Activated naive CD8-positive, alpha-beta T cell treated with anti-CD3 and anti-CD28 coated beads for 36 hours (primary cell): Measurements from ENCODE around the gene PALD1. TPM values are rescaled to one million over a fixed set of nuclear protein-coding genes. Genes with fewer than 3 reads are reported as not detected.

Experiments used
- DNase-seq: peaks from one replicate; pipeline ENCODE4 v3.0.0; 2021
- H3K27ac Mint-ChIP-seq: one replicate; pipeline ENCODE4 v1.8.0; 2022; ENCODE audit warnings: mild to moderate bottlenecking, moderate library complexity, mixed read lengths
- H3K27me3 Mint-ChIP-seq: one replicate; pipeline ENCODE4 v1.8.0; 2022; ENCODE audit warnings: mild to moderate bottlenecking, mixed read lengths
- H3K36me3 Mint-ChIP-seq: one replicate; pipeline ENCODE4 v1.8.0; 2021; ENCODE audit warnings: mild to moderate bottlenecking, mixed read lengths
- H3K4me1 Mint-ChIP-seq: one replicate; pipeline ENCODE4 v1.8.0; 2021; ENCODE audit warnings: mixed read lengths
- H3K4me3 Mint-ChIP-seq: one replicate; pipeline ENCODE4 v1.8.0; 2022; ENCODE audit warnings: mild to moderate bottlenecking, moderate library complexity, mixed read lengths
- H3K9me3 Mint-ChIP-seq: one replicate; pipeline ENCODE4 v1.8.0; 2022; ENCODE audit warnings: mixed read lengths
- total RNA-seq, 2 experiments: library from RNA; stranded (reverse); gene quantifications; one replicate each; pipeline ENCODE4 v1.2.3, GENCODE V29; 2021

Gene PALD1
- total RNA-seq, 2 experiments from 2014 or later: 2.7 to 3.1 TPM

- no peaks in the 10 kb centered on the region for H3K4me1 Mint-ChIP-seq
- no peak overlapping the region for H3K4me3 Mint-ChIP-seq
- H3K27ac Mint-ChIP-seq: no peak overlapping the region
- H3K9me3 Mint-ChIP-seq: no peaks in the 10 kb centered on the region
- no peaks in the 10 kb centered on the region for H3K36me3 Mint-ChIP-seq
- no peaks in the 10 kb centered on the region for H3K27me3 Mint-ChIP-seq
- DNase-seq: no peak
Observed at GRCh38 chr10:70528741-70529362, 50.3 kb downstream of the PALD1 start.

- H3K4me1 Mint-ChIP-seq: no peaks in the 10 kb centered on the region
- H3K27ac Mint-ChIP-seq: no peak overlapping the region
- H3K27me3 Mint-ChIP-seq: no peaks in the 10 kb centered on the region
- no peak for DNase-seq
- no peak overlapping the region for H3K4me3 Mint-ChIP-seq
- no peaks in the 10 kb centered on the region for H3K36me3 Mint-ChIP-seq
- no peaks in the 10 kb centered on the region for H3K9me3 Mint-ChIP-seq
Observed at GRCh38 chr10:70529848-70530247, 51.3 kb downstream of the PALD1 start.

GRCh38 chr10:70530315-70530714 is 51.7 kb downstream of the PALD1 start:
- DNase-seq: no peak
- Mint-ChIP-seq H3K4me3 (no peak overlapping the region), H3K27ac (no peak overlapping the region), H3K36me3 (no peaks in the 10 kb centered on the region), H3K9me3 (no peaks in the 10 kb centered on the region), H3K27me3 (no peaks in the 10 kb centered on the region), H3K4me1 (no peaks in the 10 kb centered on the region)

DNA sequence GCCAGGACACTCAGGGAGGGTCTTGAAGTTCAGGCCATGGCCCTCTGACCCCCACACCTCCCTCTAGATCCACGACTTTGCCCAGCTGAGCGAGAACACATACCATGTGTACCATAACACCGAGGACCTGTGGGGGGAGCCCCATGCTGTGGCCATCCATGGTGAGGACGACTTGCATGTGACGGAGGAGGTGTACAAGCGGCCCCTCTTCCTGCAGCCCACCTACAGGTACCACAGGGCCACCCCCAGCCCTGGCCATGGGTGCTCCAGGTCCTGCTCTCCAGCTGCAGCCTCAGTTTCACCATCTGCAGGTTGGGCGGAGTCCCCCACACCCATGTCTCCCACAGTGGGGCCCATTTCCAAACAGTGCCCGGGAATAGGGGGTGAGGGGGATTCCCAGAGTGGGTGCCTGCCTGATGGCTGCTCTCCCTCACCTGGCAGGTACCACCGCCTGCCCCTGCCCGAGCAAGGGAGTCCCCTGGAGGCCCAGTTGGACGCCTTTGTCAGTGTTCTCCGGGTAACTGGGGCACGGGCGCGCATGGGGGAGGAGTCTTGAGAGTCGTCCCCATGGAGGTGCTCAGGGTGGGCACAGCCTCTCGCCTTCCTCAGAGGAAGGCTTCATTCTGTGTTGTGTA is 54.1 kb downstream of the PALD1 start:
- Mint-ChIP-seq H3K4me1 (no peaks in the 10 kb centered on the region), H3K36me3 (no peaks in the 10 kb centered on the region), H3K27me3 (no peaks in the 10 kb centered on the region), H3K4me3 (no peak overlapping the region), H3K9me3 (no peaks in the 10 kb centered on the region), H3K27ac (no peak overlapping the region)
- DNase-seq: no peak

DNA sequence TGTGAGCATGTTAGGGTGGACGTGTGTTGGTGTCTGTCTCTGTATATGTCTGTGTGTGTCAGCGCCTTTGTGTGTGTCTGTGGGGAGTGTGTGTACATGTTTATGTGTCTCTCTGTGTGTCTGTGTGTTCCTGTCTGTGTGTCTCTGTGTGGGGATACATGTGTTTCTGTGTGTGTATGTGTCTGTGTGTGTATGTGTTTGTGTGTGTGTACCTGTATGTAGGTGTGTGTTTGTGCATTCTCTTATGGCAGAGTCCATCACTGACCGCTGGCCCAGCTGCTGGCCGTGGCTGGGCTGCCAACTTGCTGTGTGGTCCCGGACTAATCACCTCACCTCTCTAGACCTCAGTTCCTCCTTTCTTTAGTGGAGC is 54.6 kb downstream of the PALD1 start:
- H3K27ac Mint-ChIP-seq: no peak overlapping the region
- no peak for DNase-seq
- no peaks in the 10 kb centered on the region for H3K27me3 Mint-ChIP-seq
- H3K4me1 Mint-ChIP-seq: no peaks in the 10 kb centered on the region
- no peak overlapping the region for H3K4me3 Mint-ChIP-seq
- H3K36me3 Mint-ChIP-seq: no peaks in the 10 kb centered on the region
- no peaks in the 10 kb centered on the region for H3K9me3 Mint-ChIP-seq

- no peaks in the 10 kb centered on the region for H3K36me3 Mint-ChIP-seq
- no peak overlapping the region for H3K27ac Mint-ChIP-seq
- no peak overlapping the region for H3K4me3 Mint-ChIP-seq
- no peaks in the 10 kb centered on the region for H3K4me1 Mint-ChIP-seq
- H3K27me3 Mint-ChIP-seq: no peaks in the 10 kb centered on the region
- no peaks in the 10 kb centered on the region for H3K9me3 Mint-ChIP-seq
- no peak for DNase-seq
Observed at GRCh38 chr10:70534281-70534680, 55.7 kb downstream of the PALD1 start.

GRCh38 chr10:70535001-70535400 is 56.4 kb downstream of the PALD1 start:
- Mint-ChIP-seq H3K27ac (no peak overlapping the region), H3K4me1 (no peaks in the 10 kb centered on the region), H3K27me3 (no peaks in the 10 kb centered on the region), H3K9me3 (no peaks in the 10 kb centered on the region), H3K4me3 (no peak overlapping the region), H3K36me3 (no peaks in the 10 kb centered on the region)
- DNase-seq: no peak

GRCh38 chr10:70535451-70535850 is 56.9 kb downstream of the PALD1 start:
- DNase-seq: no peak
- Mint-ChIP-seq H3K27ac (no peak overlapping the region), H3K27me3 (no peaks in the 10 kb centered on the region)

DNA sequence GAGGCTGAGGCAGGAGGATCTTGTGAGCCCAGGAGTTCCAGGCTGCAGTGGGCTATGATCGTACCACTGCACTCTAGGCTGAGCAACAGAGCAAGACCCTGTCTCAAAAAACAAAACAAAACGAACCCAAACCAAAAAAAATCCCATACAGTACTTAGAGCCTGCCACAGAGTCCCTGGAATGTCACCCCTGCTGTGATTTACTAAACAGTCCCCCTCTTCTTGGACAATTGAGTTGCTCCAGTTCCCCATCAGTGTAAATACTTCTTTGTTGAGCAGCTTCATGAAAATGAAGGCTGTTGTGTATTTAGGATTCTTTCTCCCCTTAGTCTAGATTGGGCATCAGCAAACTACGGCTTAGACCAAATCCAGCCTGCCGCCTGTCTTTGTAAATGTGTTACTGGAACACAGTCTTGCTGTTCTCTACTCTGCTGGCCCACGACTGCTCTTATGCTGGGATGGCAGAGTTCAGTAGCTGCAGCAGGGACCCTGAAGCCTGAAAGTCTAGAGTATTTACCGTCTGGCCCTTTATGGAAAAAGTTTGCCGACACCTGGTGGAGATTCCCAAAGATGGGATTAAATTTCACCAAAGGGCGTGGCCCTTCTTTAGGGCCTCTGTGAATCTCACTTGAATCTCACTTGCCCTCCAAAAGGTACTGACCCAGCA is 57.8 kb downstream of the PALD1 start:
- H3K36me3 Mint-ChIP-seq: no peaks in the 10 kb centered on the region
- H3K4me3 Mint-ChIP-seq: no peak overlapping the region
- no peak for DNase-seq

More at GRCh38 chr10:70535451-70535850, 56.9 kb downstream of the PALD1 start:
- Mint-ChIP-seq H3K36me3 (no peaks in the 10 kb centered on the region), H3K9me3 (no peaks in the 10 kb centered on the region), H3K4me1 (no peaks in the 10 kb centered on the region), H3K4me3 (no peak overlapping the region)

GRCh38 chr10:70537398-70538194 is 59.0 kb downstream of the PALD1 start:
- H3K36me3 Mint-ChIP-seq: no peaks in the 10 kb centered on the region
- H3K4me1 Mint-ChIP-seq: no peaks in the 10 kb centered on the region
- no peak overlapping the region for H3K4me3 Mint-ChIP-seq
- peak; percentile 28 for DNase-seq
- H3K9me3 Mint-ChIP-seq: no peaks in the 10 kb centered on the region
- no peaks in the 10 kb centered on the region for H3K27me3 Mint-ChIP-seq
- H3K27ac Mint-ChIP-seq: no peak overlapping the region

More for the DNA sequence above, 57.8 kb downstream of the PALD1 start:
- no peaks in the 10 kb centered on the region for H3K27me3 Mint-ChIP-seq
- H3K27ac Mint-ChIP-seq: no peak overlapping the region
- no peaks in the 10 kb centered on the region for H3K4me1 Mint-ChIP-seq
- no peaks in the 10 kb centered on the region for H3K9me3 Mint-ChIP-seq

DNA sequence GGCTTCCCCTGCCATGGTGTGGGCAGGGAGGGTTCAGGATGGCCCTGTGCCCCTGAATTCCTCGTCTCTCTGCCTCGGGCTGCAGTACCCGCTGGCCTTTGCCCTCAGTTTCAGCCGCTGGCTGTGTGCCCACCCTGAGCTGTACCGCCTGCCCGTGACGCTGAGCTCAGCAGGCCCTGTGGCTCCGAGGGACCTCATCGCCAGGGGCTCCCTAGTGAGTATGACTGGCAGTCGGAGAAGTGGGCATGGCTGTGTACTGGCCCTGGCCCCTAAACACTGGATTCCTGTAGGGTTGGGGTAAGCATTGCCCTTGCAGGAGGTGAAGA is 59.6 kb downstream of the PALD1 start:
- H3K4me3 Mint-ChIP-seq: no peak overlapping the region
- no peak overlapping the region for H3K27ac Mint-ChIP-seq
- DNase-seq: no peak
- H3K9me3 Mint-ChIP-seq: no peaks in the 10 kb centered on the region
- no peaks in the 10 kb centered on the region for H3K36me3 Mint-ChIP-seq
- H3K27me3 Mint-ChIP-seq: no peaks in the 10 kb centered on the region
- H3K4me1 Mint-ChIP-seq: no peaks in the 10 kb centered on the region

DNA sequence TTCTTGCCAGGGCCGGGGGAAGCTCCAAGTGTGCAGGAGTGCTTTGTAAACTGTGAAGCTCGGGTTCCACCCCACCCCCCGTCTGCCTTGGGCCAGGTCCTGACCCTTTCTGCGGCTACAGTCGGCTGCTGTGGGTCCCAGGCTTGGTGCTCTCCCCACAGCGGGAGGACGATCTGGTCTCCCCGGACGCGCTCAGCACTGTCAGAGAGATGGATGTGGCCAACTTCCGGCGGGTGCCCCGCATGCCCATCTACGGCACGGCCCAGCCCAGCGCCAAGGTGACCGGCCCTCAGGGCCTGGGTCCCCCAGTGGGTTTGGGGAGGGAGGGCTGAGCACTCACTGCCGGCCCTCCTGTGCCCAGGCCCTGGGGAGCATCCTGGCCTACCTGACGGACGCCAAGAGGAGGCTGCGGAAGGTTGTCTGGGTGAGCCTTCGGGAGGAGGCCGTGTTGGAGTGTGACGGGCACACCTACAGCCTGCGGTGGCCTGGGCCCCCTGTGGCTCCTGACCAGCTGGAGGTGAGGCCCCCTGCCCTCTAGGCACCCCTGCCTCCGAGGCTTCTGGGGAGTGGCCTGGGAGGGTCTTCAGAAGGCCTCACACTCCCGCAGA is 60.3 kb downstream of the PALD1 start:
- DNase-seq: no peak

GRCh38 chr10:70539471-70539870 is 60.9 kb downstream of the PALD1 start:
- H3K4me3 Mint-ChIP-seq: no peak overlapping the region
- DNase-seq: no peak
- H3K9me3 Mint-ChIP-seq: no peaks in the 10 kb centered on the region
- H3K36me3 Mint-ChIP-seq: no peaks in the 10 kb centered on the region
- no peaks in the 10 kb centered on the region for H3K4me1 Mint-ChIP-seq
- no peak overlapping the region for H3K27ac Mint-ChIP-seq
- H3K27me3 Mint-ChIP-seq: no peaks in the 10 kb centered on the region

More for the DNA sequence above, 60.3 kb downstream of the PALD1 start:
- Mint-ChIP-seq H3K9me3 (no peaks in the 10 kb centered on the region), H3K36me3 (no peaks in the 10 kb centered on the region), H3K27me3 (no peaks in the 10 kb centered on the region), H3K4me3 (no peak overlapping the region), H3K4me1 (no peaks in the 10 kb centered on the region), H3K27ac (no peak overlapping the region)

DNA sequence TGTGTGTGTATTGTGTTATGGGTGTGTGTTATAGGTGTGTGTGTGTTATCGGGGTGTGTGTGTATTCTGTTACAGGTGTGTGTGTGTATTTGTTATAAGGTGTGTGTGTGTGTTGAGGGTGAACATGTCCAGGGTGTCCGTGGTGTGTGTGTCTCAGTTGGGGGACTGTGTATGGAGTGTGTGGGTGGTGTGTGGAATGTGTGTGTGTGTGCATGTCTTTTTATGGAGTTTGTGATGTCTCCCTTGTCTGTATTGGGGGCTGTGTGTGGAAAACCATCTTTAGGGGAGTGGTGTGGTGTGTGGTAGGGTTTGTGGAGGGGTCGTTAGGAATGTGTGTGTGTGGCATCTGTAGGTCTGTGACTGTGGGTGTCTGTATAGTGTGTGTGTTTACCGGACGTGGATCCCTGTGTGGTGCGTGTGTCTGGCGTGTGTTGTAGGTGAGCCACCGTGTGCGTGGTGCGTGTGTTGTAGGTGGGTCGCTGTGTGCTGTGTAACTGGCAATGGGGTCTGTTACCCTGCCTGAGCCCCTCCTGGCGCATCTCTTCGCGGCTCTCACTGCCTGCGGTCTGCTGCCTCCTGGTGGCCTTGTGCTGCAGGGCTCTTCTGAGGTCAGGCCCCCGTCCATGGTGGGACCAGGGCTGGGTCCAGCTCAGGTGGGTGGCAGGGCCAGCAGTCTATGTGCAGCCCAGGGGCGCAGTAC is 61.7 kb downstream of the PALD1 start:
- H3K27me3 Mint-ChIP-seq: no peaks in the 10 kb centered on the region

More for the DNA sequence above, 61.7 kb downstream of the PALD1 start:
- no peaks in the 10 kb centered on the region for H3K4me1 Mint-ChIP-seq
- DNase-seq: peak; percentile 34
- H3K36me3 Mint-ChIP-seq: no peaks in the 10 kb centered on the region
- H3K9me3 Mint-ChIP-seq: no peaks in the 10 kb centered on the region
- H3K27ac Mint-ChIP-seq: no peak overlapping the region
- H3K4me3 Mint-ChIP-seq: no peak overlapping the region
